ENCODE results near the gene CARD18.

Gene CARD18

DNA sequence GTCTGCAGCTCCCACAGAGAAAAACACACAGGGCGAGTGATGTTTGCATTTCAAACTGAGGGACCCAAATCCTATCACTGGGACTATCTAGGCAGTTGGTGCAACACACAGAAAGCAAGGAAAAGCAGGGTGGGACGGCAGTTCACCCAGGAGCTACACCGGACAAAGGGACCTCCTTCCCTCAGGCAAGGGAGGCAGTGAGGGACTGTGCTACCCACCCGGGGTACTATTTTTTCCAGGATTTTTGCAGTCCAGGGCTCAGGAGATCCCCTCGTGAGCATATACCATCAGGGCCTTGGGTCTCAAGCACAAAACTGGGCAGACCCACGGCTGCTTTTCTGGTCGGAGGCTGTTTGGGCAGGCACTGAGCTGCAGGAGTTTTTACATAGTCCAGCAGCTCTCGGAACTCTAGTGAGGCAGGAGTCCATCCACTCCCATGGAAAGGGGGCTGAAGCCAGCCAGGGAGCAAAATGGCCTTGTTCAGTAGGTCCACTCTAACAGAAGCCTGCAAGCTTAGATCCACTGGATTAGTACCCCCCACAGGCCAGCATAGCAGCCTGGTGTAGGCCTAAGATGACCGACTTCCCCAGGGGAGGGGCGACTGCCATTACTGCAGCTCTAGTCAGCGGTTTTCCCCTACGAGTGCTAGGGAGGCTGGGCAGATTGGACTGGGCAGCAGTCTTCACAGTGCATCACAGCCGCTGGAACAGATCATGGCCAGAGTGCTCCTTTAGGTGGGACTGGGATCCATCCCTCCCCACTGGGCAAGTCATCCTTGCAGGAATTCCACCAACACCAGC lies 28.2 kb downstream of the CARD18 start:
- Histone ChIP-seq H3K9me3 (replicated peaks; ENCODE audit: insufficient read depth, low read length) (no peaks in the 10 kb centered on the region), H2AFZ (ENCODE audit: low read length) (no peak overlapping the region), H3K79me2 (ENCODE audit: low read length) (no peaks in the 10 kb centered on the region)

DNA sequence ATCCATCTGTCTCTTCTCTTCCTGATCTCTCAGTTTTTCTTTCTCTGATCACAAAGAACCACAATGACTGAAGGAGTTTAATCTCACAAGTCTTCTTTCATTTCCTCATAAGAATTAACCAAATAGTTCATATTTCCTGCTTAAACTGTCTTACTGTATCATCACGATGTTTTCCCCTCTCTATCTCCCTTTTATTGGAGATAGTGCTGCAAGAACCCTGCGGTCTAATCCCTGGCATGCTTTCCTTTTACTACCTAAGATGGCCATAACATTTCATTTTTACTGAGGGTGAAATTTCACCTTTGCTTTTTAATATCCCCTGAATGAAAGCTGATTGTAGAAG lies 28.9 kb downstream of the CARD18 start:
- H3F3A ChIP-seq (ENCODE audit: insufficient read depth, low read length), result no peaks in the 10 kb centered on the region
- no peaks in the 10 kb centered on the region for H3K9me2 ChIP-seq (replicated peaks; ENCODE audit: insufficient read depth, low read length)
- DNase-seq, result no peak
- no peak overlapping the region for H3K4me3 ChIP-seq (ENCODE audit: low read length)
- no peaks in the 10 kb centered on the region for H3K9me3 ChIP-seq (replicated peaks; ENCODE audit: insufficient read depth, low read length)
- TF ChIP-seq, protein P1, sequence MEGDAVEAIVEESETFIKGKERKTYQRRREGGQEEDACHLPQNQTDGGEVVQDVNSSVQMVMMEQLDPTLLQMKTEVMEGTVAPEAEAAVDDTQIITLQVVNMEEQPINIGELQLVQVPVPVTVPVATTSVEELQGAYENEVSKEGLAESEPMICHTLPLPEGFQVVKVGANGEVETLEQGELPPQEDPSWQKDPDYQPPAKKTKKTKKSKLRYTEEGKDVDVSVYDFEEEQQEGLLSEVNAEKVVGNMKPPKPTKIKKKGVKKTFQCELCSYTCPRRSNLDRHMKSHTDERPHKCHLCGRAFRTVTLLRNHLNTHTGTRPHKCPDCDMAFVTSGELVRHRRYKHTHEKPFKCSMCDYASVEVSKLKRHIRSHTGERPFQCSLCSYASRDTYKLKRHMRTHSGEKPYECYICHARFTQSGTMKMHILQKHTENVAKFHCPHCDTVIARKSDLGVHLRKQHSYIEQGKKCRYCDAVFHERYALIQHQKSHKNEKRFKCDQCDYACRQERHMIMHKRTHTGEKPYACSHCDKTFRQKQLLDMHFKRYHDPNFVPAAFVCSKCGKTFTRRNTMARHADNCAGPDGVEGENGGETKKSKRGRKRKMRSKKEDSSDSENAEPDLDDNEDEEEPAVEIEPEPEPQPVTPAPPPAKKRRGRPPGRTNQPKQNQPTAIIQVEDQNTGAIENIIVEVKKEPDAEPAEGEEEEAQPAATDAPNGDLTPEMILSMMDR (IDR thresholded peaks at IDR 0.05; ENCODE audit: low read length), result no peak
- TF ChIP-seq EZH2 (optimal IDR thresholded peaks at IDR 0.05; ENCODE audit: low read depth, low read length) (no peak), EZH2phosphoT487 (IDR thresholded peaks at IDR 0.05; ENCODE audit: low read length) (no peak)
- H2AFZ ChIP-seq (ENCODE audit: low read length), result no peak overlapping the region
- H3K79me2 ChIP-seq (ENCODE audit: low read length), result no peaks in the 10 kb centered on the region
- H3K27me3 ChIP-seq (replicated peaks; ENCODE audit: insufficient read depth, low read length), result no peaks in the 10 kb centered on the region
- H3K4me2 ChIP-seq (ENCODE audit: low read depth, low read length), result no peak overlapping the region
- no peaks in the 10 kb centered on the region for H3K4me1 ChIP-seq (ENCODE audit: low read length)
- no peak overlapping the region for H3K27ac ChIP-seq (ENCODE audit: low read length)
- no peaks in the 10 kb centered on the region for H4K20me1 ChIP-seq (ENCODE audit: insufficient read depth, low read length)
- no peaks in the 10 kb centered on the region for H3K36me3 ChIP-seq (replicated peaks; ENCODE audit: insufficient read depth, low read length)
- H3K9ac ChIP-seq (ENCODE audit: low read length), result no peak overlapping the region

More for the DNA sequence above, 28.2 kb downstream of the CARD18 start:
- no peak overlapping the region for H3K4me2 ChIP-seq (ENCODE audit: low read depth, low read length)
- no peaks in the 10 kb centered on the region for H3K9me2 ChIP-seq (replicated peaks; ENCODE audit: insufficient read depth, low read length)
- H3K4me3 ChIP-seq (ENCODE audit: low read length), result no peak overlapping the region
- no peaks in the 10 kb centered on the region for H3F3A ChIP-seq (ENCODE audit: insufficient read depth, low read length)
- DNase-seq, result no peak
- H3K9ac ChIP-seq (ENCODE audit: low read length), result no peak overlapping the region
- H3K27me3 ChIP-seq (replicated peaks; ENCODE audit: insufficient read depth, low read length), result no peaks in the 10 kb centered on the region
- no peak overlapping the region for H3K27ac ChIP-seq (ENCODE audit: low read length)
- H4K20me1 ChIP-seq (ENCODE audit: insufficient read depth, low read length), result no peaks in the 10 kb centered on the region
- no peaks in the 10 kb centered on the region for H3K36me3 ChIP-seq (replicated peaks; ENCODE audit: insufficient read depth, low read length)
- no peaks in the 10 kb centered on the region for H3K4me1 ChIP-seq (ENCODE audit: low read length)
- TF ChIP-seq EZH2phosphoT487 (IDR thresholded peaks at IDR 0.05; ENCODE audit: low read length), result no peak
- TF ChIP-seq EZH2 (optimal IDR thresholded peaks at IDR 0.05; ENCODE audit: low read depth, low read length), result no peak

DNA sequence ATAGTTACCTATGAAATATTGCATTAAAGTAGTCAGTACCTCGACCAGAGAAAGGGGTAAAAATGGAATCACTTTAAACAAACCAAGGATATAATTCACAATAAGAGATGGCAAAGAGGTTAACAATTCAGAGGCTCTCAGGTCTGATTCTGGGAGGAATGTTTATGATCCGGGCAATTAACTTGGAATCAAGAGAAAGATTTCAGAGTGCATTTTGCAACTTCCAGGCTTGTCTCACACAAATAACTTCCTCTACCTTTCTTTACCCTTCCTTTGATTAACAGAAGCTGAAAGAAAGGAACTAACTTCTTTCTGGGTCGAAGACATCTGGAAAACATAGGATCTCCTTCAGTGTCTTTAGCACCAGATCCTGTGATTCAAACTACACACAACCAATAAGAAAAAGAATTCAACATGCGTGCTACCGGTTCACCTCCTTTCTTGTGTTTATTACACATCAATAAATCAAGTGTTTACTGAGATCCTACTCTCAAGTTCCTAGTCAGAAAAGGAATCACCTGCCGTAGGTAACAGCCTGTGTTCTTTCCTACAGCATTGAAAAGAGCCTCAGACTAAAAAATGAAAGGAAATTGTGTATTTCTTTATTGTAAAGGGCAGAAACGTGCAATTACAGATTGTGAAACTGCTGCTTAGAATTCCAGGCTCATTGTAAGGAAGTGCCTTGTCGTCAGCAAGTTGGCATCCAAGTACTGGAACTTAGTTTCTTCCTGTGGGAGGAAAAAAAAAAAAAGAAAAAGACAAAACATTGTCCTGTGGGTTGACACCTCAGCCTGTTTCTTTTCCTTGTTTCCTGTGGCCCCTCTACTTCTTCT lies 29.5 kb downstream of the CARD18 start:
- Histone ChIP-seq H3K9me2 (replicated peaks; ENCODE audit: insufficient read depth, low read length) (no peaks in the 10 kb centered on the region), H2AFZ (ENCODE audit: low read length) (no peak overlapping the region), H3K4me3 (ENCODE audit: low read length) (no peak overlapping the region), H3K36me3 (replicated peaks; ENCODE audit: insufficient read depth, low read length) (no peaks in the 10 kb centered on the region), H4K20me1 (ENCODE audit: insufficient read depth, low read length) (no peaks in the 10 kb centered on the region), H3K9me3 (replicated peaks; ENCODE audit: insufficient read depth, low read length) (no peaks in the 10 kb centered on the region), H3K27ac (ENCODE audit: low read length) (no peak overlapping the region), H3K4me2 (ENCODE audit: low read depth, low read length) (no peak overlapping the region), H3K27me3 (replicated peaks; ENCODE audit: insufficient read depth, low read length) (no peaks in the 10 kb centered on the region), H3F3A (ENCODE audit: insufficient read depth, low read length) (no peaks in the 10 kb centered on the region), H3K9ac (ENCODE audit: low read length) (no peak overlapping the region), H3K79me2 (ENCODE audit: low read length) (no peaks in the 10 kb centered on the region), H3K4me1 (ENCODE audit: low read length) (no peaks in the 10 kb centered on the region)
- no peak for DNase-seq
- no peak for TF ChIP-seq EZH2phosphoT487 (IDR thresholded peaks at IDR 0.05; ENCODE audit: low read length)
- TF ChIP-seq EZH2 (optimal IDR thresholded peaks at IDR 0.05; ENCODE audit: low read depth, low read length), result no peak
- TF ChIP-seq, protein P1 (IDR thresholded peaks at IDR 0.05; ENCODE audit: low read length), result no peak
